GM21619 (cell line): ENCODE data around the gene TTK.

Experiments
- ATAC-seq: cut with Tn5 transposase; IDR thresholded peaks from one replicate; pipeline ENCODE4 v1.9.1; 2021; ENCODE audit not compliant: unreplicated experiment

The TTK gene

DNA sequence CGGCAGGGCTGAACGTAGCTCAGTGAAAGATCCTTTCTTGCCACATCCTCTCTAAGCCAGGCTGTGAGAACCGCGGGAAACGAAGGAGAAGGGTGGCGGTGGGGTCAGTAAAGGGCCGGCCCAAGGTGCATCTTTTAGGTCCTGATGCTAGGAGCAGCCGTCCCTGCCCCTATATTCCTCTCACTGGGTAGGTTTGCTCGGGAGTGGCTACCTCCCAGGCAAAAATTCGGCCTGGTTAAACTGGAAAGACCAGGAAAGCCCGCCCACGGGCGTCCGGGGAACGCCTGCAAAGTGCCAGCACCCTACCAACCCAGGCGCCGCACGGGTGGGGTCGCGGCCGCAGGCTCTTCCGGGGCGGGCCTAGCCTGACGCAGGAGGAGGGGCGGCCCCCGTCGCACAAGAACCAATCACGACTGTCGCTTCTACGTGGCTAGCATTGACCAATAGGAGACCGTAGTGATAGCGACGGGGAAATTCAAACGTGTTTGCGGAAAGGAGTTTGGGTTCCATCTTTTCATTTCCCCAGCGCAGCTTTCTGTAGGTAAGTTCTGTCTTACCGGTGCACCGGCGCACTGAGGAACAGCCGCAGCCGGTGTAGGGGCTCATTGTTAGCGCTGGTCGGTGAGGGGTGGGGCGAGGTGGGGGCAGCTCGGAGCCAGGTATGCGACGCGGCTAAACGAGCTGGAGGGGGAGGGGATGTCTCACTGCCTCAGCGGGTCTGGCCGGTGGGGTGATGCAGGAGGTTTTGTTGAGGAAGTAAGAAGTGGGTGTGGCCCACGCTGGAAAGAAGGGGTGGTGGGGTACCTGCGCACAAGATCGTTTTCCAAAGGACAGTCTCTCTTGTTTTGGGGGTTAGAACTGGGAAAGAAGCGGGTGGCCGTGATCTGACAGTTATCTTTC is at the start of gene TTK:
TSS of gene TTK (plus strand) at position 477 of the 900 bp plus-strand sequence. CDS start 1,195 bp downstream, outside the sequence.
- ATAC-seq = peak; percentile 100

DNA sequence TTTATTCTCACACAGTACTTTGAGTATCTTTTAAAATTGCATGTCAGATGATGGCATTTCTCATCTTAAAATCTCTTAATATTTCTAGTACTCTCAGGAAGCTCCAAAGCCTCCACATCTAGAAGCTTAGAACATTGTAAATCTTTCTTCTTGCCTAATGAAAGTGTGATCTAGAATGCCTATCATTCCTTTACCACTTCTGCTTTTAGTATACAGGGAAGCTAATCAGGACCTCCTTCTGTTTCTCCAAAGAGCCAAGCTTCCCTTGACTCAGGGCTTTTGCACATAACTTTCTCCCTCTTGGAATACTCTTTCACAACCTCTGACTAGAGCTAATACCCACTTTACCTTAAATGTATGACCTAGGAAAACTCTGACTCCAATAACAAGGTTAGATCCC is 49.6 kb upstream of the TTK start:
- no peak for ATAC-seq

DNA sequence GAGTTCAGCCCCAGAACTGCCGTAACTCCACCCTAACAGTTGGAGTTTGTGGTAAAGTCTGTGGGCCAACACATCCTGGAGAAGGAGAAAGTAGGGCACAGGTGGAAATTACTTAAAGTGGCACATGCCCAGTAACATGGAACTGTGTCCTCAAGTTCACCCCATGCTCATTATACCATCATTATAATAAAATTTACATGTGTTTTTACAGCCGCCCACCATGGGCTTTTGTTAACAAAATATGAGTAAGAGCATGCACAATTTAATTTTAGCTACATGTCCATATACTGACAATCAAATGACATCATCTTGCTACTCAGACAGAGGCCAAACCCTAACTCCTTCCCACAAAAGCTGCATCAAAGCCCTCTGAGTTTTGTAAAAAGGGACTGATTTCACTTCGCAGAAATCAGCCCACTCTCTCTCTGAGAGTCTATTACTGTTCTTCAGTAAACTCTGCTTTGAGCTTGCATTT is 39.8 kb upstream of the TTK start:
- ATAC-seq = no peak

DNA sequence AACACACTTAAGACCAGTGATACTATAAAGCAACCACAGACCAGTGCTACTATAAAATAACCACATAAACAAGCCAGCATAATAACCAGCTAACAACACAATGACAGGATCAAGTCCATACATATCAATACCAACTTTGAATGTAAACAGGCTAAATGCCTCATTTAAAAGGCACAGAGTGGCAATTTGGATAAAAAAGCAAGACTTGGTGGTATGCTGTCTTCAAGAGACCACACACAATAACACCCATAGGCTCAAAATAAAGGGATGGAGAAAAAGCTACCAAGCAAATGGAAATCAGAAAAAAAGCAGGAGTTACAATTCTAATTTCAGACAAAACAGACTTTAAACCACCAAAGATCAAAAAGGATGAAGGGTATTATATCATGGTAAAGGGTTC is 37.3 kb upstream of the TTK start:
- no peak for ATAC-seq

DNA sequence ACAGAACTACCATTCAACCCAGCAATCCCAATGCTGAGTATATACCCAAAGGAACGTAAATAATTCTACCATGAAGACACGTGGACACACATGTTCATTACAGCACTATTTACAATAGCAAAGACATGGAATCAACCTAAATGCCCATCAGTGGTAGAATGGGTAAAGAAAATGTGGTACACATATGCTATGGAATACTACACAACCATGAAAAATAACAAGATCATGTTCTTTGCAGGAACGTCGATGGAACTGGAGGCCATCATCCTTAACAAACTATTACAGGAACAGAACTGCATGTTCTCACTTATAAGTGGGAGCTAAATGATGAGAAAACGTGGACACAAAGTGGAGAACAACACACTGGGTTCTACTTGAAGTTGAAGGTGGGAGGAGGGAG is 34.7 kb upstream of the TTK start:
- ATAC-seq = no peak

DNA sequence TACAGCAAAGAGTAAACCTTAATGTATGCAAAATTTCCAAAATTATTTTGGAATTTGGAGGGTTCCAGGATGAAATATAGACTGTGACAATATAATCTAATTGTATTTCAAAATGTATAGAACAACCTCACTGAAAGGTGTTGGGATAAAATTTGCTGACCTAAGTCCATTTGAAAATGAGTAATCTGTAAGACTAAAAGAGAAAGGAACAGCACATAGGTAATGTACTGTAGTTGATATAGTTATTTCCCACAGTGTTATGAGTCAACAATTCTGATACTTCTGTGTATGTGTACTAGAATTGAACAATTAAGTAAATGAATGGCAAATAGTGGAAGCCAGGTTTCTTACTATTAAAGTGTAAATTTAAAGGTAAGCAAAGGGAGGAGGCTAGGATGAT is 33.3 kb upstream of the TTK start:
- ATAC-seq = no peak

DNA sequence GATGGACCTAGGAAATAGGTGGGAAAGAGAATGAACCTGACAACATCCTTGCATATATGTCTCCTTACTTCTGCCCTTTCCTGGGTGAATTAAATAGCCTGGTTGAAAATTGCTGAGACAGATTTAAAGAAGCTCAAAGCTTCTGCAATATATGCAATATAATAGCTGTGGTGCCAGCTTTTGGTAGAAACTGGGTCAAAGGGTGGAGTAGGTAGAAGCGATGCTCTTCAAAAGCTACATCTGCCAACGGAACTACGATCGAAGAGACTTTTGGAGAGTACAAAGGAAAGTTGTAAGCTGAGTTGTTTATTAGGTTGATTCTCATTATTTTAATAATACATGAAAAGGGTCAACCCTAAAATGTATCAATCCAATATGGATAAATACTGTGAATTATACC is 22.8 kb upstream of the TTK start:
- no peak for ATAC-seq

DNA sequence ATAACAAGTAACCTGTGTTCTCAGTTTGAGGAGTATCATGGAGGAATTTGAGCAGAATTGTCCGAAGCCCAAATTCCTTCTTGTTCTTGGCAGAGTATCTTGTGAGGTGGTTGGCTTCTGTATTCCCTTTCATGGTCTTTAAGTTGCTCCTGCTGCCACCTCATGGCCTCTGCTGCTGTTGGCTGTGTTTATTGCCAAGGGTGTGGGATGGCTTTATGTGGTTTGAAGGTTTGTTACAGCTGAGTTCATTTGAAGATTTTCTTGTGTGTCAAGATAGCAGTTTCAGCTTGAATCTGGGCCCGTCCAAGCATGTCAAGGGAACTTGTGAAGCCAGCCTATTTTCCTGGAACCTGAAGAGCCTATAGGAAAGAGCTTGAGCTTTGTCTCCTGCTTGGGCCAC is 20.2 kb upstream of the TTK start:
- ATAC-seq = peak; percentile 63

DNA sequence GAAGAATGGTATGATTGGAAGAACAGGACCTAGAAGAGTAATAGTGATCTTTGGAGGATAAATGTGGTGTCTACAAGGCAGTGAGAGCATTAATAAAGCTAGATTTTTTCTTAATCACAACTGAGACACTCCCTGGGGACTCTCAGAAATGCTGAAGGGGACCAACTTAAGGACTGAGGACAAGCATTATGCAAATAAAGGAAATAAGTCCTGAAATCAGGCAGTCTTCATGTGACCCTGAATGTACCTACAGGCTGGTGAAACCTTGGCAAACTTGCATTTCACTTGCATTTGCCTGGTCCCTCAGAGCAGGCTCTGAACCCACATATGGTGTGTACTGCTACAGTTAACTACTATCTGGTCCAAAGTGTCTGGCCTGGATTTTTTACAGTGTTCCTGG is 19.3 kb upstream of the TTK start:
- ATAC-seq = no peak

DNA sequence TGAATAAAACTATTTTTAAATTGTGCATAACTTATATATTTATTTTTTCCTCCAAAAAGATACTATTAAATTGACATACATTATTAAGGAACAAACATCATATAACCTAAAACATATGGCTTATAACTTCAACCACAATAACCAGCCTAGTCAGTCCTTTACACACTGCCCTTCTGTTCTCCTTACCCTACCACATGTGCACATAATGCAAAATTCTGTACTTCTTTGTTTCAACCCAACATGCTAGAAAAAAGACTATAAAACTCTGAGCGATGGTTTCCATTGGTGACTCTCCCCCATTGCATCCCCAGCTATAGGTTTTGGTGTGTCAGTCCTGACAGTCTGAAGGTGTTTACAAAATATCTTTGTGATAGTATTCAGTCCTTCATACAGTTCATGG is 14.8 kb upstream of the TTK start:
- ATAC-seq = no peak

DNA sequence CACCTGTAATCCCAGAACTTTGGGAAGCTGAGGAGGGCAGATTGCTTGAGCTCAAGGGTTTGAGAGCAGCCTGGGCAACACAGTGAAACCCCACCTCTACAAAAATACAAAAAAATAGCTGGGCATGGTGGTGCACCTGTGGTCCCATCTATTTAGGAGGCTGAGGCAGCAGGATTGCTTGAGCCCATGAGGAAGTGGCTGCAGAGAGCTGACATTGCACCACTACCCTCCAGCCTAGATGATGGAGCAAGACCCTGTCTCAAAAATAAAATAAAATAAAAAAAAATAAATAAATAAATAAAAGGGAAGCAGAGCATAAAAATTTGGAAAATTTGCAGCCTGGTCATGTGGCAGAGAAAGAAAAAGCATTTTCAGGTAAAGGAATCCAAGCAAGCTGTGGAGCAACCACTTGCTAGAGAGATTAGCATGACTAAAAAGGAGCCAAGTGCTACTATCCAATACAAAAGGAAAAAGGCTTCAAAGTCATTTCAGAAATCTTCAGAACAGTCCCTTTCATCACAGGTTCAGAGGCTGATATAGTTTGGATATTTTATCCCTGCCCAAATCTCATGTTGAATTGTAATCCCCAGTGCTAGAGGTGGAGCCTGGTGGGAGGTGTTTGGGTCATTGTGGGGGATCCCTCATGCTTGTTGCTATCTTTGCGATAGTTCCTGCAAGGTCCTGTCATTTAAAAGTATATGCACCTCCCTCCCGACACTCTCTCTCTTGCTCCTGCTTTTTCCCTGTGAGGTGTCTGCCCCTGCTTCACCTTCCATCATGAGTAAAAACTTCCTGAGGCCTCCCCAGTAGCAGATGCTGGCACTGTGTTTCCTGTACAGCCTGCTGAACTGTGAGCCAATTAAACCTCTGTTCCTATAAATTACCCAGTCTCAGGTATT is 11.2 kb upstream of the TTK start:
- no peak for ATAC-seq

DNA sequence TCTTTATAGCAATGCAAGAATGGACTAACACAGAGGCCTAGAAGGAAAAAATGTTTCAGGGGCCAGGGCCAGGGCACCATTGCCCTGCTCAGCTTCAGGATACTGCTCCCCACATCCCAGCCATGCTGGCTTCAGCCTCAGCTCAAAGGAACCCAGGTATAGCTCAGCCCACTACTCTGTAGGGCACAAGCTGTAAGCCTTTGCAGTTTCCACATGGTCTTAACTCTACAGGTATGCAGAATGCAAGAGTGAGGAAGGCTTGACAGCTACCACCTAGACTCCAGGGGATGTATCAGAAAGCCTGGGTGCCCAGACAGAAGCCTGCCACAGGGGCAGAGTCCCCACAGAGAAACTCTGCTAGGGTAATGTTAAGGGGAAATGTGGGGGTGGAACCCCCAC is 10.5 kb upstream of the TTK start:
- ATAC-seq = no peak

DNA sequence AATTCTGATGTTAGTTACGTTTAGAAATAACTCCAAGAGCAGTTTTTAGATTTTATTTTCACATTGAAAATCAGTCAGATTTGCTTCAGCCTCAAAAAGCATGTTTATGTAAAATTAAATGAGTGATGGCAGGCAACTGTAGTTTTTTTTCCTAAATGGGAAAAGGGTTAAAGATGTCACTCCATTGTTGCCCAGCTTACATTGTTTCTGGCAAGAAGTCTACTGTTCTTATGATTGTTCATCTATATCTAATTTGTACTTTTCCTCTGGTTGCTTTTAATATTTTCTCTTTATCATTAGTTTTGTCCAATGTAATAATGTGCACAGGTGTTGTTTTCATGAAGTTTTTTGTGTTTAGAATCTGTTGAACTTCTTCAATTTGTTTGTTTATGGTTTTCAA is 6.7 kb upstream of the TTK start:
- no peak for ATAC-seq

DNA sequence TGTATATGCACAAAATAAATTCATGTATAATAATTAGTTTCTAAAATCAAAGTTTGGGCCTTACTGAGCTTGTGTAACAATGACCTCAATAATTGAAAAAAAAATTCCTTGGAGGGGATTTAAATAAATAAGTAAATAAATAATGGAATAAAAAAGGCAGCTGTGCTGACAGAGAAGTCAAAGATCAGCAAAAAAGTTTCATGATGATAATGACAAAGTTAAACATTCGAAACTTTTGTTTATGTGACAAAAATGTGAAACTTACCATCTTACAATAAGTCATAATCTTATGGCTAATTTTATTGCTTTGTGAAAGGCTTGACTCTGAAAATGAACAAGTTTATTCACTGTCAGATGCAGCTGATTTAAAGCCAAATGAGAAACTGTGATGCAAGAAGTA is 3.1 kb upstream of the TTK start:
- no peak for ATAC-seq

DNA sequence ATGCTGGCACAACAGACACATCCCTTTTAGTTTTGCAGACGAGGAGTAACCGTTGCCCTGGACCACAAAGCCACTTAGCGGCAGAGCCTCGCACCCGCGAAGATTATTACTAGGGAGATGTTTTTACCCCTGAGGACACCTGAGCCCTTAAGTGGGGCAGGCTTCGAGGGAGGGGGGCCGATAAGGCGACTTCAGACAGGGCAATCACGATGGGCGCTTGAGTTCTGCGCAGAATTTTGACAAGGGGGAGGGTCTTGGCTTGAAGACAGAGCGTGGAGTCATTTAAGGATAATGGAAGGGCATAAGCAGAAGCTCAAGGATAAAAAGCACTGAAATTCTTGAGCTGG is 650 bp upstream of the TTK start:
- peak; percentile 4 for ATAC-seq

DNA sequence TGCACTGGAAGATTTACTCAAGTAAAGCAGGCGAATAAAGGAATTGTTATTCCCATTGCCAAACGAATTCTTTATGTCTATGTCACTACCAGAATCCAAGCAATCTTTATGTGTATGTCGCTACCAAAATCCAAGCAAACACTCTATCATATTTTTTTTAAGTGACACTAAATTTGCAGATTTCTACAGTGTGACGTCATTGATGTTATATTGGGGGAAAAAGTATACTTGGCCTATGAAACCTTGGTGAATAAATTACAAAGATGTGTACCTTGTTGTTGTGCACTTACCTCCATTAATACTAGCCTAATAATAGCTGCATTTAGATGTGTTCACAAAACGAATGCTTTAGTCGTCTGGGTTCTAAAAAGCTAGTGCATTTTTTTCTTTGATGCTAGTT is 957 bp downstream of the TTK start:
- no peak for ATAC-seq

DNA sequence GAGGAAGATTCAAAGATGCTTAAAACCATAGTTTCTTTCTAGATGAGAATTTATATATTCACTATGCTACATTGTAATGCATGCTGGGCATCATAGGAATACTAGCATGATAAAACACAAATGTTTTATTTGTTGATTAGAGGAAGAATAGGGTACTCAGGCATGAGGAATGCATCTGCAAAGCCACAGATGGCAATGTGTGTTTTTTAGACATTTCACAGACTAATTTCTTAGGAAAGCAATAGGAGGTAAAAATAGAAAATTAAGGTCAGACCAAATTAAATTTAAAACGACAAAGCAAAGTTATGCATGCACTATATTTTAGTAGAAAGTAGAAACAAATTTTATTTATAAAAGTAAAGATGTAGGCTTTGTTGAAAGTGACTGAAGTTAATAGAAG is 2.1 kb downstream of the TTK start:
- ATAC-seq = no peak

DNA sequence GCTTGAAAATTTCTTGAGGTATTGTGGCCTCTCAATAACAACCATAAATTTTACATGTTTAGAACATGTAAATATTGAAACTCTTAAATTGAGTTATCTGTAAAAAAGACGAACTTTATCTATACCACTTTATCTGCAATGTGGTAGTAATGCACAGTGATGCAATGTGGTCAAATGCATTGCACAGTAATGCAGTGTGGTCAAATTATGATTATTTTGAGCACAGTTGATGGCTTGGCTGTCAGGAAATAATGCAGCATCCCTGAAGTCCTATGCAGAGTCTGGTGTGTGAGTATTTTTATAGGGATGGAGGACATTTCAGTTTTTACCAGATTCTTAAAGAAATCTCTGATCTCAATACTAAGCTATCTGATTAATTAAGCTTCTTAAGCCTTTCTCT is 5.1 kb downstream of the TTK start:
- ATAC-seq = no peak

DNA sequence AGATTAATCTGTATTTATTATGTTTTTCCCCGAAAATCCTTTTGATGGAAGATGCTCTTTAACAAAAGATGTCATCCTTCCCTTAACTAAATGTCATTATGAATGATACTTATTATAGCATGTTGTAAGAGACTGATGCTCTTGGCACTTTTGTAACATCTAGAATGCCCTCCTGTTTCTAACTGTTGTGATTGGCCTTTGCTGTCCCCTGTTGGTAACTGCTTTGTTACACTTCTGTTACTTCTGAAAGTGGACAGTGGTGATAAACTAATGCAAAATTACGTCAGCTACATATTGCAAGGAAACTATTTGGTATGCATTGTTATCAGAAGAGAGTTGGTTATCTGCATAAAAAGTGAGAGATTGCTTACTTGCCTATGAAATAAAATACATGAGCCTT is 5.8 kb downstream of the TTK start:
- no peak for ATAC-seq

DNA sequence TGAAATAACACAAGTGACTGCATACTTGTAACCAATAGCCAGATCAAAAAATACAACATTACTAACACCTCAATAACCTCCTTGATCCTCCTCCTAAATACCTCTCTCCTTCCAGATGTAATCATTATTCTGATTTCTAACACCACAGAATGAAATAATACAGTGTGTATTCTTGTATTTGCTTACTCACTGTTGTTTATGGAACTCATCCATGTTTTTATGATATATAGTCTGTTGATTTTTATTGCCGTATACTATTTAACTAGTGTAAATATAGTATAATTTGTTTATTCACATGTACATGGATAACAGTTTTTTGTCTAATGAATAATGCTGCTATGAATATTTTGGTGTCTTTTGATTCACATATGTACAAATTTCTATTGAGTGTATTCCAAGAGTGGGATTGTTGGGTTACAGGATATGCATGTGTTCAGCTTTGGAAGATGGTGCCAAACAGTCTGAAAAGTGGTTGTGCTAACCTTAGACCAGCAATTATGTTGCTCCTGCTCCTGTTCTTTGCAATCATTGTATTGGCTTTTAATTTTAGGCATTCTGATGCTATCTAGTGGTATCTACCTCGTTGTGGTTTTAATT is 11.5 kb downstream of the TTK start:
- no peak for ATAC-seq

DNA sequence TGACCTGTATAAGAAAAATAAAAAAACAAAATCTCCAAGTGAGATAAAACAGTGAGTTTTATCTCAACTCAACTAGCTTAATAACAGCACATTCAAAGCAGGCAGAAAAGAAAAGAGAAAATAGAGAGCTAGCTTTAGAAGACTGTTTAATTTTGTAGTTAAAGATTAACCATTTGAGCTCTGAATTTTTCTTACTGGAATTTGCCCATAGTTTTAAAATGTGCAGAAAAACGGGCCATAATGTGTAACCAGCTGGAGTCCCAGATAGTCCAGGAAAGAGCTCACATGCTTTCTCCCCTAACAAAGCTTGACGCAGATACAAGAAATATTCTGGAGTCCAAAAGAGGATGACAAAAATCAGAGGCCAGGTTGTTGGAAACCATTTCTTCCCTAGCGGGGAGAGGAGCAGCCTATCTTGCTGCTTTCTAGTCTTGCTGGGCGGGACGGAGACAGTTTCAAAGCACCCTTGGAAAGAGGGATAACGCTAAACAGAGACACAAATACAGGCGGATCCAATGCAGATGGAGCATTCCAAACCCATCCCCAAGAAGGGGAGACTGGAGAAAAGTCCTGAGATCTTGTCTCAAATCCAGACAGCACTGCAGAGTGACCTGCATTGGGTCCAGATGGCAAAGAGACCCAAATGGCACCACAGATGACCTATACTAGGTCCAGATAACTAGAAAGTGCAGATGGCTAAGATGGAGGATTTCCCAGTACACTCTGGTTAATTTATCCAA is 16.1 kb downstream of the TTK start:
- ATAC-seq = no peak
